Non-pigmented ciliary epithelial cell (primary cell): ENCODE results near the gene CLDN20.
"Not testable (repeated sequence)": the region's sequence is repeated elsewhere in the genome, so short reads cannot be mapped to it uniquely, and the experiment has no call there.

ENCODE experiments used
- DNase-seq: peaks from one replicate; pipeline ENCODE4 v3.0.0-alpha.2; 2010; ENCODE audit warnings: low read depth

CLDN20 gene

GRCh38 chr6:155263373-155264063 is at the start of gene CLDN20:
Gene CLDN20, plus strand, starts transcription at chr6:155264013. Its CDS starts 11,707 bp downstream, at chr6:155275720.
- DNase-seq: no peak

- DNase-seq: no peak
These were observed 47.9 kb upstream of the CLDN20 start for GRCh38 chr6:155215906-155216305.

- DNase-seq: no peak
These were observed 47.3 kb upstream of the CLDN20 start for GRCh38 chr6:155216312-155217046.

GRCh38 chr6:155218711-155219110 is 45.1 kb upstream of the CLDN20 start:
- DNase-seq: not testable (repeated sequence)

GRCh38 chr6:155219299-155219698 is 44.5 kb upstream of the CLDN20 start:
- no peak for DNase-seq

GRCh38 chr6:155219858-155220301 is 43.9 kb upstream of the CLDN20 start:
- no peak for DNase-seq

- DNase-seq: no peak
These were observed 42.7 kb upstream of the CLDN20 start for GRCh38 chr6:155221086-155221485.

- no peak for DNase-seq
These were observed 41.3 kb upstream of the CLDN20 start for GRCh38 chr6:155222506-155222905.

GRCh38 chr6:155223646-155224451 is 40.0 kb upstream of the CLDN20 start:
- peak; percentile 87 for DNase-seq

- DNase-seq: no peak
These were observed 39.2 kb upstream of the CLDN20 start for GRCh38 chr6:155224618-155225017.

GRCh38 chr6:155227046-155227445 is 36.8 kb upstream of the CLDN20 start:
- no peak for DNase-seq

GRCh38 chr6:155228546-155229166 is 35.2 kb upstream of the CLDN20 start:
- no peak for DNase-seq

GRCh38 chr6:155230975-155231374 is 32.8 kb upstream of the CLDN20 start:
- not testable (repeated sequence) for DNase-seq

GRCh38 chr6:155232848-155233247 is 31.0 kb upstream of the CLDN20 start:
- DNase-seq: no peak

- DNase-seq: no peak
These were observed 29.6 kb upstream of the CLDN20 start for GRCh38 chr6:155234167-155234566.

GRCh38 chr6:155234687-155235086 is 29.1 kb upstream of the CLDN20 start:
- DNase-seq: no peak

- no peak for DNase-seq
These were observed 28.7 kb upstream of the CLDN20 start for GRCh38 chr6:155235087-155235486.

- no peak for DNase-seq
These were observed 26.2 kb upstream of the CLDN20 start for GRCh38 chr6:155237613-155238012.

GRCh38 chr6:155240905-155241600 is 22.8 kb upstream of the CLDN20 start:
- no peak for DNase-seq

- DNase-seq: no peak
These were observed 21.8 kb upstream of the CLDN20 start for GRCh38 chr6:155241966-155242365.

GRCh38 chr6:155244434-155244833 is 19.4 kb upstream of the CLDN20 start:
- no peak for DNase-seq

GRCh38 chr6:155245193-155245592 is 18.6 kb upstream of the CLDN20 start:
- no peak for DNase-seq
